MCF 10A (cell line): ENCODE results near the gene DMBT1. TPM values are rescaled to one million over a fixed set of nuclear protein-coding genes. Genes with fewer than 3 reads are reported as not detected.
A peak's percentile ranks its signal among the peaks of the same experiment; 100 is the strongest.

Experiments used
- BruUV-seq: library from RNA; stranded (reverse); fragments of 400-500 nt; replicated peaks from 2 replicates; lab custom pipeline; 2021; lab: Mats Ljungman, UMichigan
- CTCF ChIA-PET: fragments of 300-600 bp; sonication (Branson Sonifier 250); formaldehyde crosslinking; extraction: SDS; loops from one replicate; lab custom pipeline; 2021; ENCODE audit warnings: antibody characterized with exemption, inconsistent platforms; lab: Yijun Ruan, JAX
- POLR2A ChIA-PET: fragments of 300-600, 350-650 bp; sonication (Branson Sonifier 250); formaldehyde crosslinking; extraction: SDS; loops from one replicate; lab custom pipeline; 2020; ENCODE audit warnings: antibody characterized with exemption, inconsistent platforms; lab: Yijun Ruan, JAX
- DNase-seq: peaks from one replicate; pipeline ENCODE4 v3.0.0-alpha.2; 2018; ENCODE audit not compliant: unreplicated experiment
- H3K27ac Mint-ChIP-seq: one replicate; pipeline ENCODE4 v1.8.0; 2022; ENCODE audit warnings: mild to moderate bottlenecking, low read depth, mixed read lengths; ENCODE audit not compliant: unreplicated experiment
- H3K27me3 Mint-ChIP-seq: one replicate; pipeline ENCODE4 v1.8.0; 2022; ENCODE audit warnings: mixed read lengths; ENCODE audit not compliant: insufficient read depth, unreplicated experiment
- H3K36me3 Mint-ChIP-seq: one replicate; pipeline ENCODE4 v1.8.0; 2022; ENCODE audit warnings: mild to moderate bottlenecking, moderate library complexity, mixed read lengths; ENCODE audit not compliant: insufficient read depth, unreplicated experiment
- H3K4me1 Mint-ChIP-seq: one replicate; pipeline ENCODE4 v1.8.0; 2022; ENCODE audit warnings: mixed read lengths; ENCODE audit not compliant: insufficient read depth, unreplicated experiment
- H3K4me3 Mint-ChIP-seq: one replicate; pipeline ENCODE4 v1.8.0; 2022; ENCODE audit warnings: mild to moderate bottlenecking, moderate library complexity, mixed read lengths; ENCODE audit not compliant: unreplicated experiment
- H3K9me3 Mint-ChIP-seq: one replicate; pipeline ENCODE4 v1.8.0; 2022; ENCODE audit warnings: mixed read lengths; ENCODE audit not compliant: unreplicated experiment
- CTCF ChIP-seq: fragments of 200-600 bp; IDR thresholded peaks from one replicate; pipeline ENCODE4 v1.8.0; 2022; ENCODE audit warnings: antibody characterized with exemption, mild to moderate bottlenecking; ENCODE audit not compliant: unreplicated experiment
- intact Hi-C: fragments of 100-400 bp; cut with micrococcal nuclease; formaldehyde crosslinking; loops from 2 replicates; pipeline ENCODE4 v1.14.1; 2022
- total RNA-seq: library from RNA; stranded (reverse); gene quantifications from 2 replicates; pipeline ENCODE4 v1.2.3, GENCODE V29; 2022

DMBT1 gene
- total RNA-seq, 1 experiment from 2014 or later, result 7.6 TPM

GRCh38 chr10:122688293-122688989 is 127.9 kb downstream of the DMBT1 start:
- Mint-ChIP-seq H3K36me3 (no peaks in the 10 kb centered on the region), H3K4me3 (no peak overlapping the region), H3K4me1 (no peaks in the 10 kb centered on the region), H3K27ac (no peak overlapping the region), H3K9me3 (no peaks in the 10 kb centered on the region), H3K27me3 (peaks cover 69% of the 10 kb centered on the region)
- TF ChIP-seq CTCF, result no peak
- BruUV-seq, result no TSS peak
- intact Hi-C loops, result no loop called here
- peak; percentile 22 for DNase-seq
- ChIA-PET POLR2A (no interaction called here), CTCF (interaction anchor here (0.7 kb wide), 1 partner anchor 114 kb away, joined by 3 read pairs; no protein-coding TSS in a partner anchor)

GRCh38 chr10:122689146-122689820 is 128.7 kb downstream of the DMBT1 start:
- intact Hi-C loops, result no loop called here
- ChIA-PET CTCF (interaction anchor here (0.8 to 2.3 kb wide), 3 partner anchors 40 to 383 kb away, joined by 3 to 12 read pairs (median 3); no protein-coding TSS in a partner anchor), POLR2A (no interaction called here)
- no TSS peak for BruUV-seq
- no peak for DNase-seq
- no peaks in the 10 kb centered on the region for H3K4me1 Mint-ChIP-seq
- no peak overlapping the region for H3K27ac Mint-ChIP-seq
- H3K36me3 Mint-ChIP-seq, result no peaks in the 10 kb centered on the region
- peaks cover 60% of the 10 kb centered on the region for H3K27me3 Mint-ChIP-seq
- no peaks in the 10 kb centered on the region for H3K9me3 Mint-ChIP-seq
- TF ChIP-seq CTCF, result no peak
- H3K4me3 Mint-ChIP-seq, result no peak overlapping the region

- TF ChIP-seq CTCF, result no peak
- Mint-ChIP-seq H3K4me1 (no peaks in the 10 kb centered on the region), H3K4me3 (no peak overlapping the region), H3K27me3 (peaks cover 57% of the 10 kb centered on the region), H3K9me3 (no peaks in the 10 kb centered on the region), H3K27ac (no peak overlapping the region), H3K36me3 (no peaks in the 10 kb centered on the region)
- BruUV-seq, result no TSS peak
- intact Hi-C loops, result no loop called here
- DNase-seq, result no peak
- ChIA-PET CTCF (interaction anchor here (0.6 to 1.1 kb wide), 3 partner anchors 11 to 154 kb away, joined by 3 to 5 read pairs (median 3); no protein-coding TSS in a partner anchor), POLR2A (no interaction called here)
These were observed 132.2 kb downstream of the DMBT1 start for GRCh38 chr10:122692744-122693143.

Other genes starting within 250 kb of the DMBT1 start
- 55.8 and 56.7 TPM in 2 replicates for gene PLEKHA1, start 186.0 kb upstream of the DMBT1 start, total RNA-seq
- not detected in 2 replicates for gene ARMS2, start 106.1 kb upstream of the DMBT1 start, total RNA-seq
- gene HTRA1, start 99.2 kb upstream of the DMBT1 start, total RNA-seq, result 157 and 175 TPM in 2 replicates
- gene C10orf120, start 139.1 kb downstream of the DMBT1 start, total RNA-seq, result not detected in 2 replicates